Smooth muscle cell (in vitro differentiated cells): ENCODE results near the gene TMEM54. TPM values are rescaled to one million over a fixed set of nuclear protein-coding genes. Genes with fewer than 3 reads are reported as not detected.

ENCODE experiments used
- DNase-seq: peaks from one replicate; lab custom pipeline; 2025; ENCODE audit not compliant: unreplicated experiment; lab: John Stamatoyannopoulos, UW
- H2AFZ ChIP-seq: fragments of 200-600 bp; sonication (generic); 2 replicates; pipeline ENCODE4 v1.6.0; 2016; ENCODE audit warnings: antibody characterized with exemption, low read depth, mild to moderate bottlenecking
- H3F3A ChIP-seq: fragments of 200-600 bp; sonication (generic); 2 replicates; pipeline ENCODE4 v1.6.0; 2017; ENCODE audit warnings: antibody characterized with exemption, low read depth
- H3K27ac ChIP-seq: fragments of 200-600 bp; sonication (generic); 2 replicates; pipeline ENCODE4 v1.5.1; 2016; ENCODE audit warnings: low read depth, mild to moderate bottlenecking
- H3K27me3 ChIP-seq: fragments of 200-600 bp; sonication (generic); 2 replicates; pipeline ENCODE4 v1.6.1; 2016; ENCODE audit warnings: low read depth, mild to moderate bottlenecking
- H3K36me3 ChIP-seq: fragments of 200-600 bp; sonication (generic); 2 replicates; pipeline ENCODE4 v1.5.1; 2016; ENCODE audit warnings: low read depth
- H3K4me1 ChIP-seq: fragments of 200-600 bp; sonication (generic); 2 replicates; pipeline ENCODE4 v1.5.1; 2016; ENCODE audit warnings: low read depth
- H3K4me2 ChIP-seq: fragments of 200-600 bp; sonication (generic); 2 replicates; pipeline ENCODE4 v1.6.0; 2016; ENCODE audit warnings: mild to moderate bottlenecking
- H3K4me3 ChIP-seq: fragments of 200-600 bp; sonication (generic); 2 replicates; pipeline ENCODE4 v1.5.1; 2016; ENCODE audit warnings: mild to moderate bottlenecking
- H3K79me2 ChIP-seq: fragments of 200-600 bp; sonication (generic); 2 replicates; pipeline ENCODE4 v1.6.0; 2016; ENCODE audit warnings: low read depth, mild to moderate bottlenecking
- H3K9ac ChIP-seq: fragments of 200-600 bp; sonication (generic); 2 replicates; pipeline ENCODE4 v1.6.0; 2016; ENCODE audit warnings: low read depth
- H3K9me3 ChIP-seq: fragments of 200-600 bp; sonication (generic); replicated peaks from 2 replicates; pipeline ENCODE4 v1.5.1; 2016; ENCODE audit warnings: low read depth
- H4K20me1 ChIP-seq: fragments of 200-600 bp; sonication (generic); 2 replicates; pipeline ENCODE4 v1.6.0; 2016; ENCODE audit warnings: low read depth
- CTCF ChIP-seq: fragments of 200-600 bp; sonication (generic); IDR thresholded peaks from 2 replicates; pipeline ENCODE4 v1.5.1; 2017; ENCODE audit warnings: borderline replicate concordance, mild to moderate bottlenecking, antibody characterized with exemption; ENCODE audit not compliant: insufficient read depth, poor library complexity, severe bottlenecking
- WGBS: methylation state at CpG from one replicate; pipeline ENCODE4 v1.1.7; 2016; ENCODE audit warnings: low lambda C conversion rate; 5-methylcytosine and 5-hydroxymethylcytosine counted together
- polyA plus RNA-seq: library from polyadenylated mRNA; unstranded; fragments of >200 nt; fragmentation: Nextera tagmentation; extraction: Ambion mirVana; gene quantifications from 2 replicates; pipeline ENCODE4 v1.2.1, GENCODE V29; 2016
- total RNA-seq: library from RNA; depleted of rRNA; stranded (reverse); fragments of >200 nt; gene quantifications from 2 replicates; pipeline ENCODE4 v1.2.3, GENCODE V29; 2014

Gene TMEM54
- total and polyA plus RNA-seq, 2 experiments from 2014 or later: 59.0 to 84.1 TPM

DNA sequence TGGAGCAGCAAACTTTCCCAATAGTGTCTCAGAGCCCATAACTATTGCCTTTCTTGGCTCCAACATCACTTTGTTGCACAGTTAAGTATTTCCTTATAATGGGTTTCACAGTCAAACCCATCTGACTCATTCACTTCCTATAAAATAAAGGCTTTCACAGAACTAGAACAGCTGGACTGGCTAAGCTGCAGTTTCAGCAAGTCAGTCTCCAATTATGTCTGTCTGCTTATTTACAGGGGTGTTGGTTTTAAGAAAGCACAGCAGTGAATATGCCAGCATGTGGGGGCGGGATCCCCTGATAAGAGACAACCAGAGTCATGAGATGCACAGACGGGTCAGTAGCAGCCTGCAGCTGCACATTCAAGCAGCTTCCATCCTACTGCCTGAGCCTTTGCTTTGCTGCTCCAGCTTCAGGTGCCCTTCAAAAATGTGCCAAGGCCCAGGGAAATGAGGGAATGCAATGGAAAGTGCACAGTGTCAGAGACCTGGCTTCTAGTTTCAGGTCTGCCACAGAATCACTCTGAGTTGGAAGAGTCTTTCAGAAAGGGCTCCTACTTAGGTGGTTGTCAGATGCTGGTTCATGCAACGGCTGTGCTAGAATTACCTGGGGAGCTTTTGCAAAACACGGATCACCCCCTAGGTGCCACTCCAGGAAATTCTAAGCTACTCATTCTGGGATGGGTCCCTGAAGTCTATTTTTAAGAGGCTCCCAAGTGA, 38.6 kb upstream of the TMEM54 start:
- H3K4me1 ChIP-seq: no peaks in the 10 kb centered on the region
- 47% methylated on average over 4 of the region's 4 CpGs for WGBS
- no peaks in the 10 kb centered on the region for H3K79me2 ChIP-seq
- peaks cover 7% of the 10 kb centered on the region for H3K36me3 ChIP-seq
- peak overlapping the region; percentile 46 for H3K27ac ChIP-seq
- H4K20me1 ChIP-seq: peaks cover 14% of the 10 kb centered on the region
- no peak overlapping the region for H2AFZ ChIP-seq
- peak; percentile 33 for DNase-seq
- no peak overlapping the region for H3K4me3 ChIP-seq
- H3F3A ChIP-seq: peaks cover 4% of the 10 kb centered on the region
- peak overlapping the region; percentile 11 for H3K4me2 ChIP-seq
- H3K27me3 ChIP-seq: no peaks in the 10 kb centered on the region
- H3K9ac ChIP-seq: no peak overlapping the region
- TF ChIP-seq CTCF: no peak
- H3K9me3 ChIP-seq: no peaks in the 10 kb centered on the region

DNA sequence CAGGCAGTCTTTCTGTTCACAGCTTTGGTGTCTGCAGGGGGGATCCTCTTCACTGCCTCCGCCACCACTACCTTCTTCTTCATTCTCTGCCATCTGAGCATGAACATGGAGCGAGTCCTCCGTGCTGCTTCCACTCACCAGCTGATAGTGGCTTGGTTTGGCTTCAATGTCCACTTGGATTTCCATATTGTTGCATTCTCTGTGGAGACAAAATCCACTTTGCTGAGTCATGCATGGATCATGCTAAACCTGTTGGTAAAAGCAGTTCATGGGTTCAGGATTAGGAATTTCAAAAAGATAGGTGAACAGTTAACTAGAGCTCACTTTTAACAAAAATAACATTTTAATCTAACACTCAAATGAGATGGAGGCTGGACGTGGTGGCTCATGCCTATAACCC, 35.9 kb upstream of the TMEM54 start:
- Histone ChIP-seq H2AFZ (no peak overlapping the region), H4K20me1 (peaks cover 14% of the 10 kb centered on the region), H3K27ac (no peak overlapping the region), H3K9me3 (no peaks in the 10 kb centered on the region), H3K9ac (no peak overlapping the region), H3K36me3 (no peaks in the 10 kb centered on the region), H3K27me3 (no peaks in the 10 kb centered on the region), H3K4me1 (peaks cover 4% of the 10 kb centered on the region), H3K79me2 (no peaks in the 10 kb centered on the region), H3K4me3 (no peak overlapping the region), H3F3A (peaks cover 13% of the 10 kb centered on the region), H3K4me2 (no peak overlapping the region)
- DNase-seq: no peak
- WGBS: 94% methylated on average over 4 of the region's 4 CpGs
- no peak for TF ChIP-seq CTCF

GRCh38 chr1:32934535-32934934, 33.3 kb upstream of the TMEM54 start:
- DNase-seq: no peak
- Histone ChIP-seq H3K79me2 (no peaks in the 10 kb centered on the region), H3K9ac (no peak overlapping the region), H3K27ac (no peak overlapping the region), H3K4me3 (no peak overlapping the region), H3K27me3 (no peaks in the 10 kb centered on the region), H3F3A (peaks cover 13% of the 10 kb centered on the region), H2AFZ (no peak overlapping the region), H3K9me3 (no peaks in the 10 kb centered on the region), H3K4me2 (no peak overlapping the region), H4K20me1 (peaks cover 4% of the 10 kb centered on the region), H3K4me1 (peaks cover 4% of the 10 kb centered on the region), H3K36me3 (no peaks in the 10 kb centered on the region)
- 98% methylated on average over 10 of the region's 10 CpGs for WGBS
- no peak for TF ChIP-seq CTCF
